ENCODE measurements around the gene TMEM100.

- TF ChIP-seq EP300 (IDR thresholded peaks at IDR 0.05) (no peak), CTCF (IDR thresholded peaks at IDR 0.05) (no peak)
Observed at GRCh38 chr17:55699181-55699860, 23.3 kb downstream of the TMEM100 start.

Measured in stomach (tissue), 4 donors.